D341Med (cell line): Measurements from ENCODE around the gene TRAP1.
A peak's percentile ranks its signal among the peaks of the same experiment; 100 is the strongest.
"Not testable (repeated sequence)": the region's sequence is repeated elsewhere in the genome, so short reads cannot be mapped to it uniquely, and the experiment has no call there.

ENCODE experiments used
- DNase-seq: peaks from one replicate; pipeline ENCODE4 v3.0.0; 2012; ENCODE audit warnings: low spot score

Gene TRAP1

DNA sequence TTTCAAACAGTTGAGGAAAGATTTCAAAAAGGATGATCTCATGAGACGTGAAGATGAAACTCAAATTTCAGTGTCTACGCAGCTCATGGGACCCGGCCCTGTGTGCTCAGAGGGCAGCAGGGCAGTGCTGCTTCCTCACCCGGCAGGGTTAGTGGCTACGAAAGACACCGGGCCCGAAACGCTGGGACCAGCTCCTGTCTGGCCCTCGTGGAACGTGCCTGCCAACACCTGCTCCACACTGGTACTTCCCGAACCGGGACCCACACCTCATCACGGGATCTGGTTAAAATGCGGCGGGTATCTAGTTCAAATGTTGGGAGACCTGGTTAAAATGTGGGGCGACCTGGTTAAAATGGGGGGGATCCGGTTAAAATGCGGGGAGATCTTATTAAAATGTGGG, 44.1 kb downstream of the TRAP1 start:
- DNase-seq: peak; percentile 24

DNA sequence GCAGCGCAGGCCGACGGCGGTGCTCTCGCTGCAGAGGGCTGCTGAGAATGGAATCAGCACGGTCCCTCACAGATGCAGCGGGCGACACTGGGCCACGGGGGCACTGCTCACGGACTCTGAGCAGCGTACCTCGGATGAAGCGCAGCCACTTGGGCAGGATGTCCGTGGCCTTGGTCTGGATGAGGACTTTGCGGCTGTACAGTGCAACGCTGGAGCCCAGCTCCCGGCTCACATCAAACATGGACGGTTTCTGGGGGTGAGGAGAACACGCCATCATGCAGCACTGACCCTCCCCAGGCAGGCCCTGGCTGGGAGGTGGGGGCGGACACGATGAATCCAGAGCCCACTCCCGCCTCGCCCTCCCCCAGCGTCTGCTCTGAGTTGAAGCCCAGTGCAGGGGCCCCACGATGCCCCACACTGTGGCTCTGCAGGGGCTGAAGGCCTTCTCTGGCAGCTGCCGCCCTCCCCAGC, 44.7 kb downstream of the TRAP1 start:
- DNase-seq: peak; percentile 18

DNA sequence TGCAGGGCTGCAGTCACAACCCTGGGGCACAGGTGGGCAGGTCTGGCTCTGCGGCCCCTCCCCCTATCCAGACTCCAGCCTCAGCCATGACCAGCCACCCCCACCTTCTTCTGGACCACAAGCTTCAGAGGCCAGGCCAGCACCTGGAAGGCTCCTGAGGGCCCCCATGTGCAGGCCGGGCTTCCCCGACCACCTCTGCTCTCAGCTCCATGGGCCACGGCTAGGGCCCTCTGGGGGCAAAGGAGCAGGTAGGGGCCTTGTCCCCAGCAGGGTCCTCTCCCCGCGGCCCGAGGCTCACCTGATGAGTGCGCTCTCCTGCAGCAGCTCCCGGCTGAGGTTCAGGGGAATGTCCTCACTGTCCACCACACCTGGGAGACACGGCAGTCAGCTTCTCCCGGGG, 45.9 kb downstream of the TRAP1 start:
- DNase-seq: peak; percentile 28

DNA sequence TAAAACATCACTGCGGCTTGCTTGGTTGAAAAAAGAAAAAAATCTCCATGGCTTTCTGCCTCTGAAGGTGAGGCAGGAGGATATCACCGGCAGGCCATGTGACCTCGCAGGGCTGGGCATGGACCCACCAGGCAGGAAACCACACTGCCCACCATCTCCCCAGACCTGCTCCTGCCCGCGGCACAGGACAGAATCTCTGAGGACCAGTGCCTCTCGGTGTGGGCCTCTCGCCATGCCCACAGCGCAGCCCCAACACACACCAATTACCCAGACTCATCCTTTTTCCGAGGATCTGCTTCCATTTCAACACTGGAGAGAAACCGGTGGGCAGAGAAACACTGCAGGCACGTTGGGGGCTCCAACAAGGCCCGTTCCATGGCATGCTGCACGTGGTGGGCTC, 46.6 kb downstream of the TRAP1 start:
- DNase-seq: no peak

DNA sequence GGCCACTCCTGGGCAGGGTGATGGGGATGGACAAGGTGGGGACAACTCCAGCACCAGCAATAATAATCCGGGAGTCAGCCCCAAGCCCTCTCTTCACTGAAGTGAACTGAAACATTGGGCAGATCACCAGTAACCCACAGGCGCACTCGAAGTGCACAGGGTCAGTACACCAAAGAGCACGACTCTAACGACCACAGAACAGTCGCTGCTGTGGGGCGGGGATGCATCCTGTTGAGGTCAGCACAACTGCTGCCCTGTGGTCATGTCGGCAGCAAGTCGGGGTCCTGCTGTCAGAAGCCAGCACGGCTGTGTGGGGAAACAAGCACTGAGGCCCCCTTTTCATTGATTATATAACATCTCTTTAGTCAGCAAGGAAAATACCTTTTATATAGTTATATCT, 48.2 kb downstream of the TRAP1 start:
- DNase-seq: no peak

DNA sequence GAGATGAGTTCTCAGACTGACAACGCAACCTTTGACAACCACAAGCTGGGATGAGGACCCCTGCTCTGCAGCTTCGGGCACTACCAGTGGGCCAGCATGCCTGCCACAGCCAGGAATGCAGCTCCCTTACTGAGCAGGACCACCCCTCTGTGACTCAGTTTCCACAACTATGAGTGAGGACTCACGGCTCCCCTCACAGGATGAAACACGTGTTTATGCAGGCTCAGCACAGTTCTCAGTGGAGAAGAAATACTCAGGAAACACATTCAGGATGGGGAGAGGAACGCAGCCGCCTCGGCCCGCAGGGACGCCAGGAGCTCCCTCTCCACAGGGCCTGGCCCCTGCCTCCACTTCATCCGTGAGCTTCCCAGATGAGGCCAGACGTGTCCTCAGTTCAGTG, 48.7 kb downstream of the TRAP1 start:
- DNase-seq: no peak

DNA sequence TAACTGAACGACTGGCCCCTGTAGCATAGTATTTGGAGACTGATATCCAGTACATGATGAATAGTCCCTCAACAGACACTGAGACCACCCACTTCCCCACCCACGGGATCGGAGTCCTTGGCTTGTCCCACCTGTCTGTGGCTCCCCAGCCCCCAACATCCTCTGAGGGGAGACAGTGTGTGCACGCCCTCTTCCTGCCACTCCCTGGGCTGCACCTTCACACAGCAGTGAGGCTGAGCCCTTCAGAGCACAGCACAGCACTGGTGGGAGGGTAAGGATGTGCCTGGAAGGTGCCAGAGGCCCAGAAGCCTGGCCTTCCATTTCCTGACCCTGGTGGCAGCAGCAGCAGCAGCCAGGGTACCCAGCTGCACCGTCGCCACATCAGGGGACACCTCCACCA, 51.8 kb downstream of the TRAP1 start:
- peak; percentile 15 for DNase-seq

DNA sequence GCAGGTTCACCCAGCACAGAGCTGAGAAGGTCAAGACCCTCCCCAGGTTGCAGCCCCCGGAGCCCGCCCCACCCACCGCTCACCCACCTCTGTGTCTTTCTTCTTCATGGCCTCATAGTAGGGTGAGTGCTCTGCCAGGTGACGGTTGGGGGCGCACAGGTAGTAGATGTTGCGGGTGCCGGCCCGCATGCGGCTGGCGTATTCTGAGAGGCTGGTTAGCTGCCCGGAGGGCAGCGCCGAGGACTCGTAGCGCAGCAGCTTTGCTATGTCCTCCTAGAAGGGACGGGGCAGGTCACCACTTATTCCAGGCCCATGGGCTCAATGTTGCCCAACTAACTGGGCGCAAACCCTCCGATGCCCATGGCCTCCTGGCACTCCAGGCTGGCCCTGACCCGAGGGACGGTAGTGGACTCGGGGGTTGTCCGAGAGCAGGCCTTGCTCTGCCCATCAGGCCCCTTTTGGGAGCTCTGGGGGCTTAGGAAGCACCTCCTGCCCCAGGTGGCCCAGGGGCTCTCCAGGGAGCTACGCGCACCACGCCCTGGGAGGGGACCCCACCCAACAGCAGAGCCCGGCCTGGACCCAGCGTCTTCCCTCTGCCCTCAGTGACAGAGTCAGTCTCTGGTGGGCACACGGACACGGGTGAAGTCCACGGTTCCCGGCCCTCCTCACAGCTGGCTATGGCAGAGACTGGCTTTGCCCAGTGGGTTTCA, 53.0 kb downstream of the TRAP1 start:
- peak; percentile 18 for DNase-seq

DNA sequence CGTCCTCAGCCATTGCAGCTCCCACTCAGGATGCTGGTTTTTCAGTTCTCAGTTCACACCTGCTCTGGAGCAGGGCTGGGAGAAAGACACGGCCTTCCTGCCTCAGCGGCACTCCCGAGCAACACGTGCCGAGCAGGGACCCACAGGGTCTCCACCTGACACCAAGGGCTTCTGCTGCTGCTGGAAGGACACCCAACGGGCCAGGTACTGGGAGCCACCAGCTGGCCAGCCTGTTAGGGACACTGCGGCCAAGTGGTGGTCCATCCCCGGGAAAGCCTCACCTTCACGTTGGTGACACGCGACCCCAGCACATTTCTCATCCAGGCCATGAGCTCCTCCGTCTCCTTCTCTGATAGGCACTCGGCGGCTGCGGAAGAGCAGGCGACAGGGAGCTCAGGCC, 54.7 kb downstream of the TRAP1 start:
- DNase-seq: peak; percentile 16

DNA sequence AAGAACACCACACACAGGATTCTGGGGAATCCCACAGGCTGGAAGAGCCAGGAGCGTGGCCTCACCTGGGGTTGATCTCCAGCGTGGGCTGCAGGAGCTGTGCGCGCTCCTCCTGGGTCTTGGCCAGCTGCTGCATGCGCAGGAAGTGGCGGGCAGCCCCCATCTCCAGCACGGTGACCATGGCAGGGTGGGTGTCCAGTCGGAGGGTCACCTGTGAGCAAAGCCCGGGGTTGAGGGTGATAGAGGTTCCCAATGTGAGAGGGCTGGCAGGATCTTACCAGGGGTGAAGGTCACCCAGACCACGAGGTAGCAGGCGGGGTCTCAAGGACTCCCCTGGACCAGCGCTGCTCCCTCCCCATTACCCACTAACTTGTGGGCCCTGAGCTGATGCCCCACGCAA, 55.4 kb downstream of the TRAP1 start:
- DNase-seq: peak; percentile 14

DNA sequence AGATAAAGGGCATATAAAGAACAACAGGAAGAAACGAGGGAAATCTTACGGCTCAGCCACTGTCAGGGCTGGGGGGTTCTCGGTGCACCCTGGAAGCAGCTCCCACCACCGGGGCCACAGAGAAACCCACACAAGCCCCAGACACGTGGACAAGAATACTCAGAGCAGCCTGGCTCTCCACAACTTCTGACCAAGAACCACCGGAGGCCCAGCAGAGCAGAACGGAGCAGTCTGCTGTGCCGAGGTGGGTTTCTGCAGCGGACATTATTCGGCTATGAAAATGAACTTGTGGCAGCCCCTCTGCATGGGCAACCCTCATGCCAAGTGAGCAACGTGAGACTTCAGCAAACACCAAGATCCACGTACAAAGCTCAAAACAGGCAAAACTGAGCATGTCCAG, 56.0 kb downstream of the TRAP1 start:
- peak; percentile 15 for DNase-seq

DNA sequence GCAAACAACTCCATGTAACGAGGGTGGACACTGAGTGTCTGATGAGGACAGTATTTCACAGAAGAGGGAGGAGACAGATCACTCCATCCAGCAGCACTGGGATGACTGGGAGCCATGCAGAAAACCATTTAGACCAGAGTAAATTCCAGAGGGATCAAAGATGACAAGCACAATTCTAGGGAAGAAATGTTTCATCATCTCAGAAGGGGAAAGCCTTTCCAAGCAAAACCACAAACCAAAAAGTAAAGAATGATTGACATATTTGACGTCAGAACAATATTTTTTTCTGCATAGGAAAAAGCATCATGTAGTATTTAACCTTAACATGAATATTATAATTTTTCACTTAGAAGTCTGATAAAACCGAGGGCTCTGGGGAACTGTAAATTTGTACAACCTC, 58.1 kb downstream of the TRAP1 start:
- DNase-seq: no peak

DNA sequence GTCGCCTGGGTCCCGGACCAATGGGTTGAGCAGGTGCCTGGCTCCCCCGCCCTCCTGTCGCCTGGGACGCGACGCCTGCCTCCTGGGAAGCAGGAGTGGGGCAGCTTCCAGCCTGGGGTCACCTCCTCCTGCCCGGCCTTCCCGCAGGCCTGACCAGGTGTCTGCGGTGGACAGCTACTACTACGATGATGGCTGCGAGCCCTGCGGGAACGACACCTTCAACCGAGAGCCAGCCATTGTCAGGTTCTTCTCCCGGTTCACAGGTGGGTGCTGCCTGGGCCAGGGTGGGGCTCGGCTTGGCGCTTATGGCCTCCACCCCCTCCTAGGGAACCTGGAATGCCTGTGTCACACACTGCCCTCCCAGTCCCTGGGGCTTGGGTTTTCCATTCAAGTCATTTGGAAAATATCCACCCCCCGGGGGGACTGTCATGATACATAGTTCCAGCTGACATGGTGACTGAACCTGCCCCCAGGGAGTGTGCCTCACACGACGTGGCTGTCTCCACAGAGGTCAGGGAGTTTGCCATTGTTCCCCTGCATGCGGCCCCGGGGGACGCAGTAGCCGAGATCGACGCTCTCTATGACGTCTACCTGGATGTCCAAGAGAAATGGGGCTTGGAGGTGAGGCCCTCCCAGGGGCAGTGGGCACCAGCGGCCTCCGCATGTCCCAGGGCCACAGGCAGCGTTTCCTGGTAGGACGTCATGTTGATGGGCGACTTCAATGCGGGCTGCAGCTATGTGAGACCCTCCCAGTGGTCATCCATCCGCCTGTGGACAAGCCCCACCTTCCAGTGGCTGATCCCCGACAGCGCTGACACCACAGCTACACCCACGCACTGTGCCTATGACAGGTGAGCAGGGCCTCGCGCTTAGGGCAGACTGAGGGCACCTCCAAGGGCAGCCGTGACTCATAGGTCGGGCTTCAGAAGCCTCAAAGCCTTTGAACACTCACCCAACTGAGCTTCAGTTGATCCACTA, 60.5 kb downstream of the TRAP1 start:
- peak; percentile 21 for DNase-seq

DNA sequence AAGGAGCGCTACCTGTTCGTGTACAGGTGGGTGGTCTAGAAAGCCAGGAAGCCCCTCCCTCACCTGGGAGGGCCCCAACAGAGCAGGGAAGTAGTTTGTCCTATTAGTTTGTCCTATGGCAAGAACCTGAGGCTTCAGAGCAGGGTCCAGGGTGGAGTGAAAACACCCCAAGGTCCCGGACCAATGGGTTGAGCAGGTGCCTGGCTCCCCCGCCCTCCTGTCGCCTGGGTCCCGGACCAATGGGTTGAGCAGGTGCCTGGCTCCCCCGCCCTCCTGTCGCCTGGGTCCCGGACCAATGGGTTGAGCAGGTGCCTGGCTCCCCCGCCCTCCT, 61.2 kb downstream of the TRAP1 start:
- DNase-seq: not testable (repeated sequence)

DNA sequence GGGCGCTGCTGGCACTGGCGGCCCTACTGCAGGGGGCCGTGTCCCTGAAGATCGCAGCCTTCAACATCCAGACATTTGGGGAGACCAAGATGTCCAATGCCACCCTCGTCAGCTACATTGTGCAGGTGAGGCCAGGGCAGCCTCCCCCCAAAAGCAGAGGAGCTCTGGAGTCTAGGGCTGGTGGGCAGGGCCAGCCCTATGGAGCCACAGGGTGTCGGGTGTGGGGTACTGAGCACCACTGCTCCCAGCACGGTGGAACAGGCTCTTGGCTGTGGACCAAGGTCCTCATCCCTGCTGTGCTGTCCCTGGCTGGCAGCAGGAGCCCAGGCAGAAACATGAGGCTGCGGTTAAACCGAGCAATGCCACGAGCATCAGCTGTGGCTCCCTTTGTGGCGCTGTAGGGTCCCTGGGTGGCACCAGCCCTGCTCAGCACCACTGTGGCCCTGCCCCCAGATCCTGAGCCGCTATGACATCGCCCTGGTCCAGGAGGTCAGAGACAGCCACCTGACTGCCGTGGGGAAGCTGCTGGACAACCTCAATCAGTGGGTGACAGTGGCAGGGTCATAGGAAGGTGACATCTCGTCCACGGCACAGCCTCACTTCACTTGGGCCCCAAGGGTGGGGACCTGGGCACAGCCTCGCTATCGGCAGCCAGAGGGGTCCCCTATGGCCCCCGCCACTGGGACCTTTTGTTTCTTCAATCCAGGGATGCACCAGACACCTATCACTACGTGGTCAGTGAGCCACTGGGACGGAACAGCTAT, 61.7 kb downstream of the TRAP1 start:
- DNase-seq: peak; percentile 28

DNA sequence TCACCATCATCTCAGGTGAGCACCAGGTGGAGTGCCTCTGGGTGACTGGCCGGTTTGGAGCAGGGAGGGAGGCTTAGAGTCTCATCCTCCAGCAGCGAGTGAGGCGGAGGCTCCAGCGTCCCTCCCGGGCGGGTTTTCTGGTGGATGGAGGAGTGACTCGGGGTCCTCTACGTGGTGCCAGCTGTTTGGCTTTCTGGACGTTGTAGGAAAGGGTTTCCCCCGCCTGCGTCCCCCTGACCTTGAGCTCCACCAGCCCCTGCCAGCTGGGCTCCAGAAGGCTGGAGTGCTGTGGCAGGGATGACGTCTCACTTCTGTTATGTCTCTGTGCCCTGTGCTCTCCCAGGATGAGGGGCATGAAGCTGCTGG, 62.3 kb downstream of the TRAP1 start:
- DNase-seq: no peak

DNA sequence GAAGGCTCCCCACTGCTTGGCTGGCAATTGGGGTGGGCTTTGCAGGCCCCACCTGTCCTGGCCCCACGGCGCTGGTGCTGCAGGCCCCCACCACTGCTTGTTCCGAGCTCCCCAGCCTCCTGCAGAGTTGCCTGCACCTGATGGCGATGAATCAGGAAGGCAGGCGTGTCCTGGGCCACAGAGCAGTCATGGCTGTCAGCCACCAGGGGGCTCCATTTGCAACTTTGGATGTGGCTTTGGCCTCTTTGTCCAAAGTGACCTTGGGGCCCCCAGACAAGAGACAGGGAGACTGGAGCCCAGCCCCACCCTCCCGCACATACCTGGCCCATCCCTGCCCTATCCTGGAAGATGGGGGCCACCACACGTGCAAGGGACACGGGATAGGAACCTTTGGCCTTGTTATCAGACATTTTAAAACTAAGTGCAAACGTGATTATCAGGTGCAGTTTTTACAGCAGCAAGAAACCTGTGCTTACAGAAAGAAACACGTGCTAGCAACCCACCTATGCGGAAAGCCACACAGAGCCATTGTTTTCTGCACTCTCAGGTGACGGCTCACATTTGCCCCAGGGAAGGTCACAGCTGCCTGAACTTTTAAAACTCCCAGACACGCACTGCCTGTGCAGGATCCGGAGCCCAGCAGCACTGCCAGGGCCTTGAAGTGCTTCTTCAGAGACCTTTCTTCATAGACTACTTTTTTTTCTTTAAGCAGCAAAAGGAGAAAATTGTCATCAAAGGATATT, 62.9 kb downstream of the TRAP1 start, which contains the start of gene DNASE1:
Gene DNASE1, plus strand, starts transcription at position 443 of the 743 bp plus-strand sequence. CDS start 683 bp downstream, outside the sequence.
- peak; percentile 78 for DNase-seq

DNA sequence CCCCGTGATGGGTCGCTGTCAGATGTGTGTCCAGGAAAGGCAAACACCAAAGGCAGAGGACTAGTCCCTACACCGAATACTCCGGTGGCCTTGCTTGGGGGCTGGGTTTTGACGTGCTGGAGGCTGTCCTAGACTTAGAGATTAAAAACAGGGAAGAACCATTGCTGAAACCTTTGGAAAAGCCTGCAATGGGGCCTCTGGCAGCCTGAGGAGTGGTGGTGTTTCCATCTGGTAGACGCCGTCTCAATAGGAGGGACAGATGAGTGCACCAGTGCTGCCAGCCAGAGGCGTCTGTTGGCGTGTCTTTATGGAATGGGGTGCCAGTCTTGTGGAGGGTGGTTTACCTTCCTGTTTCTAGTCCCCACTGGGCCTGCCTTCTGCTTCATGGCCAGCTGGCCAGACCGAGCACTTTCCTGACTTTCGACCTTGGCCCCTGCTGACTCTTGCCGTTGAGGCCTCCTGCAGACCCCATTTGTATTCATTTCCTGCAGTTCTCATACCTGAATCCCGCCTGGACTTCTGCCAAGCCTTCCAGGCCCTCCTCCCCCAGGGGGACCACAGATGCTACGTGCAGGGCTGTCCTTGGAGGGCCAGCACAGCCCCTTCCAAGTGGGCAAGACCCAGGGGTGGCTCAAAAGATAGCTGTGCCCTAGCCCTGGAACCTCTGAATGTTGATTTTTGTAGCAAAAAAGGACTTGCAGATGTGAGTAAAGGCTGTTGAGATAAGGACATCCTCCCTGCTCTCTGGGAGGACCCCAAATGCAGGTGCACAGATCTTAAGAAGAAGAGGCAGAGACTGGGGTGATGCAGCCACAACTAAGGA, 64.7 kb downstream of the TRAP1 start:
- DNase-seq: peak; percentile 18

DNA sequence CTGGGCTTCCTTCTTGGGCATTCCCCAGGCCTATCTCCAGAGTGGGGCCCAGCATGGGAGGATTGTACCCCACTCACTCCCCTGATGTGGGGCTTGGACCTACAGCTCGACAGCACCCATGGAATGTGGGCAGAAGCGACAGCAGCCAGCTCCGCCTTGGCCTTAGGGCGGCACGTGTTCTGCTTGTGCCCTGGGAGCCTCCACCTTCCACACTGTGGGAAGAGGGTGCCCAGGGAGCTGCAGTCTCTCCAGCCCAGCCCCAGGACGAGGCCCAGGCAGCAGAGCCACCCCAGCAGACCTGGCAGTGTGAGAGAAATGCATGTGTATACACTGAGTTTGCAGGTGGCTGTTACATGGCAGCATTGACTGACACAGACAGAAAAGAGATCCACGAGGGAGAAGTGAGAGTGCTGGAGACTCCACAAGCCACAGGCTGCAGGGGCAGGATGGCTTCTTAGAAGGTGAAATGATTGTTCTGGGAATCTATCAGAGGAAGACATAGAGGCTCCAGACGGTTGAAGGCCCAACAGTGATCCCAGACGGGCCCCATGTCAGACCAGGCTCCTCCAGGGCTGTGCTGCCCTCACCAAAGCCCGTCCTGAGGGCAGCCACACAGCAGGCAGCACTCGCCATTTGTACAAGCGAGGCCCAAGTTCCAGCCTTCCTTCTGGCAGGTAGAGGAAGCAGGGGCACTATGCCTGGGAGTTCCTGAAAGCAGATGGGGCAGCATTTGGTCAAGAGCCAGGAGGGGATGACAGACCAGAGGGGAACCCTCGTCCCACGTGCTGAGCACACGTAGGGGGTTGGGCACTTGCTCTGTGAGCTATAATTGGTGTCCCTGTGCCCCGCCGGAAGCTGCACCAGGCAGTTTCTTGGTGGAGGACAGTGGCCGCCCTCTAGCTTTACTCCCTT, 65.6 kb downstream of the TRAP1 start:
- peak; percentile 24 for DNase-seq
